ENCODE data around the gene COL26A1. TPM values are rescaled to one million over a fixed set of nuclear protein-coding genes. Genes with fewer than 3 reads are reported as not detected.

The COL26A1 gene
- polyA plus RNA-seq, 2 donors, result not detected

- H3K36me3 ChIP-seq (ENCODE audit: control insufficient read depth in 2 of 2, insufficient read depth in 2 of 2, low read length in 1 of 2), result no peaks in the 10 kb centered on the region
- H3K9me3 ChIP-seq (ENCODE audit: control insufficient read depth in 2 of 2, insufficient read depth in 1 of 2, low read depth in 1 of 2, low read length in 1 of 2), result no peaks in the 10 kb centered on the region
- H3K27me3 ChIP-seq (ENCODE audit: control insufficient read depth in 1 of 2, insufficient read depth in 2 of 2, low read length in 2 of 2), result no peaks in the 10 kb centered on the region
- H3K4me1 ChIP-seq (ENCODE audit: control insufficient read depth in 2 of 2, insufficient read depth in 2 of 2, low read length in 1 of 2), result no peaks in the 10 kb centered on the region
- WGBS, 2 donors, result 60 to 62% methylated on average over 12 of the region's 12 CpGs
- H3K4me3 ChIP-seq (ENCODE audit: low read depth in 1 of 2, low read length in 2 of 2), result no peak overlapping the region
- no peak overlapping the region for H3K27ac ChIP-seq (ENCODE audit: low read depth in 2 of 2, low read length in 1 of 2)
Measured at GRCh38 chr7:101519324-101520023, 156.8 kb downstream of the COL26A1 start.

GRCh38 chr7:101521430-101521925, 158.8 kb downstream of the COL26A1 start:
- no peaks in the 10 kb centered on the region for H3K27me3 ChIP-seq (ENCODE audit: control insufficient read depth in 1 of 2, insufficient read depth in 2 of 2, low read length in 2 of 2)
- no peak overlapping the region for H3K4me3 ChIP-seq (ENCODE audit: low read depth in 1 of 2, low read length in 2 of 2)
- WGBS, 2 donors, result 86 to 87% methylated on average over 5 of the region's 5 CpGs
- no peaks in the 10 kb centered on the region for H3K4me1 ChIP-seq (ENCODE audit: control insufficient read depth in 2 of 2, insufficient read depth in 2 of 2, low read length in 1 of 2)
- no peak overlapping the region for H3K27ac ChIP-seq (ENCODE audit: low read depth in 2 of 2, low read length in 1 of 2)
- no peaks in the 10 kb centered on the region for H3K36me3 ChIP-seq (ENCODE audit: control insufficient read depth in 2 of 2, insufficient read depth in 2 of 2, low read length in 1 of 2)
- H3K9me3 ChIP-seq (ENCODE audit: control insufficient read depth in 2 of 2, insufficient read depth in 1 of 2, low read depth in 1 of 2, low read length in 1 of 2), result no peaks in the 10 kb centered on the region

DNA sequence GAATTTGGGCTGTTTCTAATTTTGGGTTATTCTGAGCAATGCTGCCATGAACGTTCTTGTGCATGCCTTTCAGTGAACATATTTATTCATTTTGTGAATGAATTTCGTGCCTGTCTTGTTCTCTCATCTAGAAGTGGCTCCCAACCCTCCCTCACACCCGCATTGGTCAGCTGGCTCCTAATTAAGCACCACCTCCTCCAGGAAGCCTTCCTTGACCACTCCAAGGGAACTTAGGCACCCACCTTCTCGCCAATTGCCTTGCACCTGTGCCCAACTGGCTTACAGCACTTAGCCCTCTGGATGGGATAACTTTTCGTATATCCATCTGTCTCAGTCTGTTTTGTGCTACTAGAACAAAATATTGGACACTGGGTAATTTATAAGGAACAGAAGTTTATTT, 159.3 kb downstream of the COL26A1 start:
- H3K4me3 ChIP-seq (ENCODE audit: low read depth in 1 of 2, low read length in 2 of 2), result no peak overlapping the region
- 67 to 75% methylated on average over 5 of the region's 5 CpGs for WGBS, 2 donors
- H3K27ac ChIP-seq (ENCODE audit: low read depth in 2 of 2, low read length in 1 of 2), result no peak overlapping the region
- H3K36me3 ChIP-seq (ENCODE audit: control insufficient read depth in 2 of 2, insufficient read depth in 2 of 2, low read length in 1 of 2), result no peaks in the 10 kb centered on the region
- no peaks in the 10 kb centered on the region for H3K27me3 ChIP-seq (ENCODE audit: control insufficient read depth in 1 of 2, insufficient read depth in 2 of 2, low read length in 2 of 2)
- H3K9me3 ChIP-seq (ENCODE audit: control insufficient read depth in 2 of 2, insufficient read depth in 1 of 2, low read depth in 1 of 2, low read length in 1 of 2), result no peaks in the 10 kb centered on the region
- H3K4me1 ChIP-seq (ENCODE audit: control insufficient read depth in 2 of 2, insufficient read depth in 2 of 2, low read length in 1 of 2), result no peaks in the 10 kb centered on the region

DNA sequence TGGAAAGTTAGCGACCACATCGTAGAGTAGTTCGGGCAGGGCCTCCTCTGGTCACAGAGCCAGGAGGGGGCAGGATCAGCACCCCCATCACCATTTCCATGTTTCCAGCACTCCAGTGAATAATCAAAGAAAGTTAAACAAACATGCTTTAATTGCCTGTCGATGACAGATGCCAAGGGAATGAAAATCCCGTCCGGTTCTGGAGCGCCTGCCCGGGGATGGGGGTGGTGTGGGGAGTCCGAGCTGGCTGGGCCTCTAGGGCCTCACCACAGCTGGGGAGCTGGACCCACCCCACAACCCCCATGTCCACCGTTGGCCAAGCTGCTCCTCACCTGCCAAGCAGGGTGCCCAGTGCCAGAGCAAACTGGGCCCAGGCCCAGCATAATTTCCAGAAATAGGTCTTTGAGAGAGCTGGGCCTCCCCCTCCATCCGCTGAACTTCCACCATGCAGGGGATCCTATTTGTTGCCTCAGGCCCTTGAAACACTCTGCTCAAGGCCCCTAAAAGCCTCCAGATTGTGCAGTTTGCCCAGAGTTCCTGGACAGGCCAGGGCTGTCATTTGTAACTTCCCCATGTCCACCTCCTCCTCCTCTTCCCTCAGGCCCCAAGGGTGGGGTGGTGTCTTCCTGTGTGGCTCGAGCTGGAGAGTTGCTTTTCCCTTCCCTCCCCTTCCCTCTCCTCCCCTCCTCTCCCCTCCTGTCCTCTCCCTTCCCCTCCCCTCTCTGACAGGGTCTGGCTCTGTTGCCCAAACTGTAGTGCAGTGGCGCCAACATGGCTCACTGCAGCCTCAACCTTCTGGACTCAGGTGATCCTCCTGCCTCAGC, 165.4 kb downstream of the COL26A1 start:
- Histone ChIP-seq H3K9me3 (ENCODE audit: control insufficient read depth in 2 of 2, insufficient read depth in 1 of 2, low read depth in 1 of 2, low read length in 1 of 2) (no peaks in the 10 kb centered on the region), H3K4me3 (ENCODE audit: low read depth in 1 of 2, low read length in 2 of 2) (no peak overlapping the region), H3K27me3 (ENCODE audit: control insufficient read depth in 1 of 2, insufficient read depth in 2 of 2, low read length in 2 of 2) (no peaks in the 10 kb centered on the region), H3K36me3 (ENCODE audit: control insufficient read depth in 2 of 2, insufficient read depth in 2 of 2, low read length in 1 of 2) (no peaks in the 10 kb centered on the region), H3K27ac (ENCODE audit: low read depth in 2 of 2, low read length in 1 of 2) (no peak overlapping the region), H3K4me1 (ENCODE audit: control insufficient read depth in 2 of 2, insufficient read depth in 2 of 2, low read length in 1 of 2) (no peaks in the 10 kb centered on the region)
- 32 to 53% methylated on average over 13 of the region's 13 CpGs for WGBS, 2 donors

DNA sequence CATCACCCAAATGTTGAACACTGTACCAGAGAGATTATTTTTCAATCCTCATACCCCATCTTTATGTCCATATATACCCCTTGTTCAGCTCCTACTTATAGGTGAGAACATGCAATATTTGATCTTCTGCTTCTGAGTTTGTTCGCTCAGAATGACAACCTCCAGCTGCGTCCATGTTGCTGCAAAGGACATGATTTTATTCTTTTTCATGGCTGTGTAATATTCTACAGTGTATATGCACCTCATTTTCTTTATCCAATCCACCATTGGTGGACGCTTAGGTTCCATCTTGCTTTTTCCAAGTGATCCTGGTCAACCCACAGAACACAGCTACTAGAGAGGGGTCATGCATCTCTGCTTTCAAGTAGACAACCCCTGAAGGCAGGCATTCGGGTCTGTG, 166.9 kb downstream of the COL26A1 start:
- WGBS, 2 donors, result 77 to 81% methylated on average over 4 of the region's 4 CpGs
- no peak overlapping the region for H3K4me3 ChIP-seq (ENCODE audit: low read depth in 1 of 2, low read length in 2 of 2)
- H3K27me3 ChIP-seq (ENCODE audit: control insufficient read depth in 1 of 2, insufficient read depth in 2 of 2, low read length in 2 of 2), result no peaks in the 10 kb centered on the region
- no peak overlapping the region for H3K27ac ChIP-seq (ENCODE audit: low read depth in 2 of 2, low read length in 1 of 2)
- H3K4me1 ChIP-seq (ENCODE audit: control insufficient read depth in 2 of 2, insufficient read depth in 2 of 2, low read length in 1 of 2), result no peaks in the 10 kb centered on the region
- H3K36me3 ChIP-seq (ENCODE audit: control insufficient read depth in 2 of 2, insufficient read depth in 2 of 2, low read length in 1 of 2), result no peaks in the 10 kb centered on the region
- no peaks in the 10 kb centered on the region for H3K9me3 ChIP-seq (ENCODE audit: control insufficient read depth in 2 of 2, insufficient read depth in 1 of 2, low read depth in 1 of 2, low read length in 1 of 2)

DNA sequence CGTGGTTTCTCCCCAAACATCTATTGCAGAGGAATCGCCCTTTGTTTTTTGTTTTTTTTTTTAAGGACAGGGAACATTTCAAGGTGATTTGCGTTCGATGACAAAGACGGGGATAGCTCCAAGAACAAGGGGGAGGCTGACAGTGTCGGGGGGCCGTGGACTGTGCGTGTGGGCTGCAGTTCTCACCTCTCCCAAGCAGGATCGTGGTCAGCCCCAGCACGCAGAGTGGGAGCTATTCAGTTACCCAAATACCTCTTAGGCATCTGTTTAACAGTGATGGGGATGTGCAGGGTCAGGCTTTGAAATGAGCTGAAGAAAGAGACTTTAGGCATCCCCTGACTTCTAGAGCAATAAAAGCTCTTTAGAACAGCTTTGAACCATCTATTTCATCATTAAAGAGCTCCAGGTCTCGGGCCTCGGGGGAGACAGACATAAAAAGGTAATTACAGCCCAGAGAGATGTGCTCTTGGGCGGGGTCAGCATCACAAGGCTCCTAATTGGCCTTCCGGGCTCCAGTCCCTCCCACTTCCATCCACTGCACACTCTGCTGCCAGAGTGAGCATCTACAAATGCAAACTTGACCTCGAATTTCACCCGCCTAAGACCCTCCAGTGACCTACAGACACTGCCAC, 169.2 kb downstream of the COL26A1 start:
- WGBS, 2 donors, result 77 to 78% methylated on average over 16 of the region's 16 CpGs
- H3K4me1 ChIP-seq (ENCODE audit: control insufficient read depth in 2 of 2, insufficient read depth in 2 of 2, low read length in 1 of 2), result no peaks in the 10 kb centered on the region
- no peak overlapping the region for H3K27ac ChIP-seq (ENCODE audit: low read depth in 2 of 2, low read length in 1 of 2)
- peaks cover 0 to 2% of the 10 kb centered on the region in 2 donors for H3K9me3 ChIP-seq (ENCODE audit: control insufficient read depth in 2 of 2, insufficient read depth in 1 of 2, low read depth in 1 of 2, low read length in 1 of 2)
- H3K27me3 ChIP-seq (ENCODE audit: control insufficient read depth in 1 of 2, insufficient read depth in 2 of 2, low read length in 2 of 2), result no peaks in the 10 kb centered on the region
- no peaks in the 10 kb centered on the region for H3K36me3 ChIP-seq (ENCODE audit: control insufficient read depth in 2 of 2, insufficient read depth in 2 of 2, low read length in 1 of 2)
- no peak overlapping the region for H3K4me3 ChIP-seq (ENCODE audit: low read depth in 1 of 2, low read length in 2 of 2)

DNA sequence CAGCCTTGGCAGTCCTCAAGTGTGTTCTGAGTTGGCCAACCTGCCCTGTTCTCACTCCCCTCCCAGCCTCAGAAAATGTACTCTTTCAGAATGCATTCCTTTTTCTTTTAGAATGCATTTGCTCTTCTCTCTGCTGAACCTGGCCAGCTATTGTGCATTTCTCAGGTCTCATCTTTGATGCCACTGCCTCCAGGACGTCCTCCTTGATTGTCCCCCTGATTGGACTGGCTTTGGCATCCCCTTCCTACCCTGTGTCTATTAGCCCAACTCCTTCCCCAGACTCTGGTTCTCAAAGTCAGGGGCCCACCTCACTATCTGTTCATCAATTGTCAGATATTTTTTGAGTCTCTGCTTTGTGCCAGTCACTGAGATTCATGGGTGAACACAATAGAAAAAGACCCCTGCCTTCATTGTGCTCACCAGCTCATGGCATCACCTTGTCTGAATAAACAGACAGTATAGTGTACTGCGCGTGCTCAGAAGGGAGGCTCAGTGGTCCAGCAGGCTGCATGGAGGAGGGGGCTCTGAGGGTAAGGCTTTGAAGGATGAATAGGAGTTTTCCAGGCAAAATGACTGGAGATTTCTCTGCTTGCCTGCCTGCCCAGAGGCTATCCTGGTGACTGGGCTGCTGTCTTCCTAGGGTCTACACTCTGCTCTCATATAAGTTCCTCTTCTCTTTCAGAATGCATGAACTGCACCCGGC, 169.9 kb downstream of the COL26A1 start:
- Histone ChIP-seq H3K36me3 (ENCODE audit: control insufficient read depth in 2 of 2, insufficient read depth in 2 of 2, low read length in 1 of 2) (no peaks in the 10 kb centered on the region), H3K27ac (ENCODE audit: low read depth in 2 of 2, low read length in 1 of 2) (no peak overlapping the region), H3K4me3 (ENCODE audit: low read depth in 1 of 2, low read length in 2 of 2) (no peak overlapping the region), H3K9me3 (ENCODE audit: control insufficient read depth in 2 of 2, insufficient read depth in 1 of 2, low read depth in 1 of 2, low read length in 1 of 2) (peaks cover 0 to 2% of the 10 kb centered on the region in 2 donors), H3K4me1 (ENCODE audit: control insufficient read depth in 2 of 2, insufficient read depth in 2 of 2, low read length in 1 of 2) (no peaks in the 10 kb centered on the region), H3K27me3 (ENCODE audit: control insufficient read depth in 1 of 2, insufficient read depth in 2 of 2, low read length in 2 of 2) (no peaks in the 10 kb centered on the region)
- WGBS, 2 donors, result 91 to 93% methylated on average over 4 of the region's 4 CpGs

GRCh38 chr7:101533103-101533465, 170.4 kb downstream of the COL26A1 start:
- Histone ChIP-seq H3K27me3 (ENCODE audit: control insufficient read depth in 1 of 2, insufficient read depth in 2 of 2, low read length in 2 of 2) (no peaks in the 10 kb centered on the region), H3K4me3 (ENCODE audit: low read depth in 1 of 2, low read length in 2 of 2) (no peak overlapping the region), H3K27ac (ENCODE audit: low read depth in 2 of 2, low read length in 1 of 2) (no peak overlapping the region), H3K9me3 (ENCODE audit: control insufficient read depth in 2 of 2, insufficient read depth in 1 of 2, low read depth in 1 of 2, low read length in 1 of 2) (peaks cover 0 to 2% of the 10 kb centered on the region in 2 donors), H3K36me3 (ENCODE audit: control insufficient read depth in 2 of 2, insufficient read depth in 2 of 2, low read length in 1 of 2) (no peaks in the 10 kb centered on the region), H3K4me1 (ENCODE audit: control insufficient read depth in 2 of 2, insufficient read depth in 2 of 2, low read length in 1 of 2) (no peaks in the 10 kb centered on the region)
- WGBS, 2 donors, result 81 to 89% methylated on average over 7 of the region's 7 CpGs

Measured in esophagus (tissue), 2 donors.